ENCODE data around the gene TGIF2. TPM values are rescaled to one million over a fixed set of nuclear protein-coding genes. Genes with fewer than 3 reads are reported as not detected.

Gene TGIF2
- total and polyA plus RNA-seq, 2 of the 8 experiments (the other 6 are each of a cell fraction or from before 2014, with no cell fraction given): 49.7 to 76.7 TPM

- H2AK5ac ChIP-seq (ENCODE audit: low read depth, low read length): no peak overlapping the region
- POLR2A ChIA-PET (ENCODE audit: partially characterized antibody): interaction anchor here (1.0 to 2.2 kb wide), 4 partner anchors 9 to 62 kb away, joined by 3 to 10 read pairs (median 4); partner anchors contain the start of gene RAB5IF
- no peaks in the 10 kb centered on the region for H3K79me2 ChIP-seq (ENCODE audit: control insufficient read depth in 1 of 2, insufficient read depth in 2 of 2, low read length in 2 of 2)
- H3K14ac ChIP-seq (ENCODE audit: insufficient read length): no peak overlapping the region
- H3K4me2 ChIP-seq (ENCODE audit: insufficient read depth in 1 of 2, low read depth in 2 of 2, low read length in 2 of 2): no peak overlapping the region
- no peaks in the 10 kb centered on the region for H3K23me2 ChIP-seq (ENCODE audit: low read depth, low read length)
- H2BK120ac ChIP-seq (replicated peaks; ENCODE audit: low read depth, low read length): no peak overlapping the region
- no peaks in the 10 kb centered on the region for H3K4me1 ChIP-seq (replicated peaks in 1 of 4; ENCODE audit: control insufficient read depth in 3 of 4, insufficient read depth in 4 of 4, low read length in 3 of 4)
- no peak for DNase-seq (ENCODE audit: low read depth in 1 of 2, low spot score in 2 of 2)
- H4K5ac ChIP-seq (ENCODE audit: insufficient read length, low read depth, low read length): no peak overlapping the region
- no peak for FAIRE-seq
- no peak overlapping the region for H3K4me3 ChIP-seq (ENCODE audit: extremely low read depth in 1 of 4, insufficient read depth in 2 of 4, low read depth in 3 of 4, low read length in 4 of 4)
- H3K23ac ChIP-seq (ENCODE audit: insufficient read length): no peak overlapping the region
- H2AFZ ChIP-seq (ENCODE audit: low read length): no peak overlapping the region
- H2BK15ac ChIP-seq (ENCODE audit: low read length): no peak overlapping the region
- no peaks in the 10 kb centered on the region for H3K9me3 ChIP-seq (ENCODE audit: insufficient read depth in 2 of 2, low read depth in 1 of 2, low read length in 1 of 2)
- H3K79me1 ChIP-seq (ENCODE audit: low read depth, low read length): no peaks in the 10 kb centered on the region
- no peak overlapping the region for H3K18ac ChIP-seq (ENCODE audit: extremely low read depth, low read length)
- CTCF ChIA-PET (ENCODE audit: partially characterized antibody): interaction anchor here (0.6 to 6.9 kb wide), 9 partner anchors 9 to 268 kb away, joined by 3 to 92 read pairs (median 5); partner anchors contain the start of gene RAB5IF
- no peaks in the 10 kb centered on the region for H3K27me3 ChIP-seq (replicated peaks in 1 of 4; ENCODE audit: control insufficient read depth in 3 of 4, extremely low read depth in 1 of 4, insufficient read depth in 3 of 4, low read length in 3 of 4)
- H3K4ac ChIP-seq (replicated peaks; ENCODE audit: insufficient read length, low read depth, low read length): no peak overlapping the region
- no peak overlapping the region for H4K8ac ChIP-seq (ENCODE audit: extremely low read depth, insufficient read depth, low read length)
- peak overlapping the region; percentile 16; the same call in 1 of the 2 replicates for H2BK5ac ChIP-seq (ENCODE audit: low read depth, low read length)
- 93% methylated on average over 14 of the region's 14 CpGs; no CpG with 5 or more reads in 1 of the 2 experiments for WGBS, 2 experiments (ENCODE audit: extremely low coverage in 1 of 2, insufficient coverage in 1 of 2, insufficient read length in 1 of 2, insufficient replicate concordance in 2 of 2, low coverage in 1 of 2, low lambda C conversion rate in 2 of 2, missing lambda C conversion rate in 1 of 2)
- no peak overlapping the region for H3K56ac ChIP-seq (replicated peaks; ENCODE audit: insufficient read length, low read depth, low read length)
- no peak overlapping the region for H2BK12ac ChIP-seq (ENCODE audit: low read depth, low read length)
- no peak overlapping the region for H4K91ac ChIP-seq (replicated peaks; ENCODE audit: insufficient read length, low read length)
- H4K20me1 ChIP-seq (replicated peaks in 1 of 2; ENCODE audit: control insufficient read depth in 1 of 2, insufficient read depth in 2 of 2, low read length in 2 of 2): peaks cover 0 to 4% of the 10 kb centered on the region in 2 experiments
- H3K9ac ChIP-seq (replicated peaks in 1 of 4; ENCODE audit: extremely low read depth in 1 of 4, low read depth in 3 of 4, low read length in 3 of 4): no peak overlapping the region
- H3K27ac ChIP-seq (ENCODE audit: low read depth, low read length): no peak overlapping the region
- H3K36me3 ChIP-seq (ENCODE audit: control insufficient read depth in 2 of 4, insufficient read depth in 4 of 4, low read length in 3 of 4): peaks cover 7 to 27% (median 24%) of the 10 kb centered on the region in 4 experiments
- no peak overlapping the region for H2BK20ac ChIP-seq (ENCODE audit: low read length)
- no peak for TF ChIP-seq CBX5 (IDR thresholded peaks at IDR 0.05; ENCODE audit: low read depth, low read length)
Observed at GRCh38 chr20:36614781-36615557, 41.6 kb downstream of the TGIF2 start.
